ENCODE results near the gene TRMT10A.
"Not testable (repeated sequence)": the region's sequence is repeated elsewhere in the genome, so short reads cannot be mapped to it uniquely, and the experiment has no call there.

TRMT10A gene

DNA sequence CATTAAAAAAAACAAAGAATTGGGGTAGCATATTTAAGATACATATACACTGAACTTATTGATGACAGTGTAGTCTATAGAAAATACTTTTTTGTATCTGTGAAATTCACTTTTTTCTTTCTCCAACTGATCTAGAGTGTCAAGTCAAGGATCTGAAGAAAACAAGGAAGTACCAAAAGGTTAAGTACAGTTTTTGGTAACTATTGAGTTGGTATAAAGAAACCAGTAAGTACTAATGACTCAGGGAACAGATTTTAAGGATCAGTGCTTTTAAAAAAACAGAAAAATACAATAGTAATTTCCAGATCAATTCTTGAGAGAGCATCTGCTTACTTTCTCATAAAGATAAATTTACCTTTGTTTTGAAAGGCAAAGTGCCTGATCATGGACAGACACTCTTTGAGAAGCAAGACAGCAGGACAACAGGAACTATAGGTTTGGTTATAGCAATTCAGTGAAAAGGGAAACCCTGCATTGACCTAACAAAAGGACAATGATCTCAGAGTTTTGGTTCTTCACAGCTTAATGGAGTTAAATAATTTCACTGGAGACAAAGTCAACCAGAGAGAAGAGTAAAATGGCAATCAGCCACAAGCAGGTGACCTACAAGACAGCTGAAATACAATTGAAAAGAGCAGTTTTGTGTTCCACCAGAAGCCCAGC, 23.4 kb downstream of the TRMT10A start:
- no peak for DNase-seq

DNA sequence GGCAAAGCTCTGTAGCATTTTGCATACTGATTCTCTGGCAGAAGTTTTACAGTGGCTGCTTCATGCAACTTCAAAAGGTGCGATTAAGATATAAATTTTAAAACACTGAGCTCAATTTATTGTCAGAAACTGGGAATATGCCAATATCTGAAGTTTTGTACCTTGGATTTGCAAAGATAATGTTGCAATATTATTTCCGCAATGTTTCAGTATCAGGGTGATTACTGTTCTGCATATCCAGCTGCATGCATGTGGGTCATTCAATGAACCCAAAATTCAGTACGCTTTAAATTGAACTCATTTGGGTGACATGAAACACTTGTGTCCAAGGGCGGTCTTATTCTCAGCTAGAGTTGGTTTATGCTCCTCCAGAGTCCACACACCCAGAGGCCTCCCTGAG, 26.2 kb downstream of the TRMT10A start:
- DNase-seq, result no peak

DNA sequence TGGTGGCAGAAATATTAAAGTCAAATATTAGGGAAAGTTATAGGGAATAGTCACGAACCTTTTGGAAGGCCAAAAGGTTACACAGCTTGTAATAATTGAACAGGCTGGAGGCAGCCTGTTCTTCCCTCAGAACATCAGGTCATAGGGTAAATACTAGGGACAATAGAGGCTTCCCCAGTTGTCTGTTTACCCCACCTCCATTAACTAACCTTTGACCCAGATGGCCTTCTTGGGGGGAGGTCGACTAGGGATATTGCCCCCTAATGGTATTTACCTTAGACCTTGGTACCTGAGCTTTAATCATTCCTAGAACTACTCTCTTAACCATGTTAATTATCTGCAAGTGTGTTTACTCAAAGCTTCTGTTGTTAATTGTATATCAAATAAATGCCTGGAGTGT, 27.0 kb downstream of the TRMT10A start:
- no peak for DNase-seq

GRCh38 chr4:99536271-99536670, 27.6 kb downstream of the TRMT10A start:
- DNase-seq, result no peak

DNA sequence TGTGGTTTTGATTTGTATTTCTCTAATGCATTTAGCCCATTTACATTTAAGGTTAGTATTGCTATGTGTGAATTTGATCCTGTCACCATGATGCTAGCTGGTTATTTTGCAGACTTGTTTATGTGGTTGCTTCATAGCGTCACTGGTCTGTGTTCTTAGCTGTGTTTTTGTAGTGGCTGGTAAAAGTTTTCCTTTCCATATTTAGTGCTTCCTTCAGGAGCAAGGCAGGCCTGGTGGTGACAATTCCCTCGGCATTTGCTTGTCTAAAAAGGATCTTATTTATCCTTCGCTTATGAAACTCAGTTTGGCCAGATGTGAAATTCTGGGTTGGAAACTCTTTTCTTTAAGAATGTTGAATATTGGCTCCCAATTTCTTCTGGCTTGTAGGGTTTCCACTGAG, 29.1 kb downstream of the TRMT10A start:
- not testable (repeated sequence) for DNase-seq

DNA sequence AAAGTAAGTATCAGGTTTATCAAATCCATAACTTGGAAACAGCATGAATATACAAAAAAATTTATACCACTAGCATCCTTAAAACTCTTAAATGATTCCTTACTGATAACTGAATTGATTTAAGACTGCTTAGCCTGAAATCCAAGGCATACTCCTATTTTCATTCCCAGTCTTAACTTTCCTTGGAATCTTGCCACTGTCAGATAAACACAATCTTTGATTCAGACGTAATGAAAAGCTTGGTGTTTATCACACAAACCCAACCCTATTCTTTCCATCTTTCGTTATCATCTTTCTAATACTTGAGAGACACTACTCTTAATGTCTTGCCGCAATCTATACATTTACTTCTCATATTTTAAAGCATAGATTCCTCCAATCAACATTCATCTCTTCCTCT, 33.9 kb downstream of the TRMT10A start:
- DNase-seq, result no peak

- DNase-seq, result no peak
Observed at GRCh38 chr4:99529228-99529627, 34.6 kb downstream of the TRMT10A start.

- no peak for DNase-seq
Observed at GRCh38 chr4:99518601-99519295, 45.1 kb downstream of the TRMT10A start.

DNA sequence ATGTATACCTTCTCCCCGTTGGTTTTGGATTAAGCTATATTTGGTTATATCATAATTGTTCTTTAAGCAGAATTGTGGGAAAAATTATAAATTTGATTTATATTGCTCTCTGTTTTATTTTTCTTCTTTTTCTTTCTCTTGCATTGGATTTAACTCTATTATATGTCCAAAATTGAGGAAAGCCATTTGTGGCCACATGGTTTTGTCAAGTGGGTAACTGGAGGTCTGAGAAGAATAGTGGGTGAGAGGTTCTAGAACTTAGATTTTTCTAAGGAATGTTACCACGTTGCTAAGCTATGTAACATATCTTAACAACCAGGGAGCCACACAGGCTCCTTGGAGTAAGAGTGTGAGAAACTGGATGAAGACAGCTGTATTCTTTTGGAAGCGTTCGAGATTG, 53.1 kb downstream of the TRMT10A start, which contains the start of gene C4orf17:
Gene C4orf17, plus strand, starts transcription at position 301 of the 400 bp plus-strand sequence. CDS start 2,061 bp downstream, outside the sequence.
- DNase-seq, result no peak

DNA sequence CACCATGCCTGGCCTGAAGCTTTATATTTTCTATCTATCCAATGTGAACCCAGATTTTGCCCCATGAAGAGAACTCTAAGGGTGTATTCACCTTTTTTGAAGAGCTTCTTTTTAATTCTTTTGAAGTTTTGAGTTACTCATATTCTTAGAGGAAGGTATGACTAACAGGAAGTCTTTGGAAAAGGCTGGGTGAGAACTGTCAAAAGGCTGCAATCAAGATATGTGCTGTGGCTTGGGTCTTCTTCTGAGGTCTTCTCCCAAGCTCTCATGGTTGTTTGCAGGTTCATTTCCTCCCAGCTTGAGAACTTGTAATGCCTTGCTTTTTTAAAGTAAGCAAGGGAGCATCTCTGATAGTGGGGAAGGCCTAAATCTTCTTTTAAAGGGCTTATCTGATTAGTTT, 56.1 kb downstream of the TRMT10A start:
- no peak for DNase-seq

- DNase-seq, result no peak
Observed at GRCh38 chr4:99507349-99507748, 56.5 kb downstream of the TRMT10A start.

GRCh38 chr4:99506781-99507180, 57.1 kb downstream of the TRMT10A start:
- no peak for DNase-seq

GRCh38 chr4:99504804-99505502, 58.9 kb downstream of the TRMT10A start:
- no peak for DNase-seq
